ENCODE measurements around the gene SLCO3A1. TPM values are rescaled to one million over a fixed set of nuclear protein-coding genes. Genes with fewer than 3 reads are reported as not detected.

SLCO3A1 gene
- 8.1 TPM for polyA plus RNA-seq (2013, experiment 1 of 2; ENCODE audit: insufficient read length)
- 7.2 TPM for polyA plus RNA-seq (2013, experiment 2 of 2; ENCODE audit: insufficient read length)

- DNase-seq: peak; percentile 65
Measured at GRCh38 chr15:91853511-91853947, at the start of gene SLCO3A1. Gene SLCO3A1 (plus strand): TSS chr15:91853708.

GRCh38 chr15:91807122-91807521 is 46.4 kb upstream of the SLCO3A1 start:
- DNase-seq: no peak

GRCh38 chr15:91813924-91814323 is 39.6 kb upstream of the SLCO3A1 start:
- DNase-seq: no peak

- no peak for DNase-seq
Measured at GRCh38 chr15:91816942-91817341, 36.6 kb upstream of the SLCO3A1 start.

GRCh38 chr15:91821458-91821857 is 32.0 kb upstream of the SLCO3A1 start:
- DNase-seq: no peak

- no peak for DNase-seq
Measured at GRCh38 chr15:91824256-91824655, 29.3 kb upstream of the SLCO3A1 start.

- no peak for DNase-seq
Measured at GRCh38 chr15:91826443-91826842, 27.1 kb upstream of the SLCO3A1 start.

GRCh38 chr15:91833056-91833455 is 20.5 kb upstream of the SLCO3A1 start:
- DNase-seq: no peak

- no peak for DNase-seq
Measured at GRCh38 chr15:91839867-91840266, 13.6 kb upstream of the SLCO3A1 start.

- DNase-seq: no peak
Measured at GRCh38 chr15:91841861-91842260, 11.6 kb upstream of the SLCO3A1 start.

- DNase-seq: no peak
Measured at GRCh38 chr15:91844341-91844740, 9.2 kb upstream of the SLCO3A1 start.

GRCh38 chr15:91844928-91845327 is 8.6 kb upstream of the SLCO3A1 start:
- DNase-seq: no peak

- DNase-seq: no peak
Measured at GRCh38 chr15:91845720-91846119, 7.8 kb upstream of the SLCO3A1 start.

- DNase-seq: no peak
Measured at GRCh38 chr15:91849180-91849579, 4.3 kb upstream of the SLCO3A1 start.

GRCh38 chr15:91849749-91850161 is 3.8 kb upstream of the SLCO3A1 start:
- DNase-seq: peak; percentile 46

- peak; percentile 60 for DNase-seq
Measured at GRCh38 chr15:91852741-91853510, 582 bp upstream of the SLCO3A1 start.

- no peak for DNase-seq
Measured at GRCh38 chr15:91853948-91854638, 585 bp downstream of the SLCO3A1 start.

GRCh38 chr15:91854639-91854990 is 1.1 kb downstream of the SLCO3A1 start:
- no peak for DNase-seq

- no peak for DNase-seq
Measured at GRCh38 chr15:91855241-91855640, 1.7 kb downstream of the SLCO3A1 start.

- no peak for DNase-seq
Measured at GRCh38 chr15:91855684-91856489, 2.4 kb downstream of the SLCO3A1 start.

- DNase-seq: no peak
Measured at GRCh38 chr15:91857224-91857585, 3.7 kb downstream of the SLCO3A1 start.

- DNase-seq: no peak
Measured at GRCh38 chr15:91857772-91858171, 4.3 kb downstream of the SLCO3A1 start.

GRCh38 chr15:91860498-91860897 is 7.0 kb downstream of the SLCO3A1 start:
- no peak for DNase-seq

Measured in fibroblast of skin of abdomen (primary cell).